IMR-90 (cell line): Measurements from ENCODE around the gene EMX1. TPM values are rescaled to one million over a fixed set of nuclear protein-coding genes. Genes with fewer than 3 reads are reported as not detected.

Experiments
- ATAC-seq: fragments of 200-7000 bp; cut with Tn5 transposase; 2 replicates; pipeline ENCODE4 v1.9.1; 2020; ENCODE audit warnings: low read depth, mild to moderate bottlenecking, moderate library complexity
- BruUV-seq: library from RNA; stranded (reverse); fragments of 400-500 nt; replicated peaks from 2 replicates; lab custom pipeline; 2021; lab: Mats Ljungman, UMichigan
- CTCF ChIA-PET: fragments of 300-600 bp; formaldehyde crosslinking; extraction: SDS; loops from one replicate; lab custom pipeline; 2021; ENCODE audit warnings: antibody characterized with exemption; lab: Yijun Ruan, JAX
- POLR2A ChIA-PET: fragments of 300-600 bp; sonication (Branson Sonifier 250); formaldehyde crosslinking; loops from one replicate; lab custom pipeline; 2022; ENCODE audit warnings: antibody characterized with exemption; ENCODE audit not compliant: unreplicated experiment; lab: Charles Lee
- DNase-seq: peaks from one replicate; pipeline ENCODE4 v3.0.0; 2013
- H2AFZ ChIP-seq: replicated peaks from 2 replicates; pipeline ENCODE3; 2013; ENCODE audit warnings: low read length, mild to moderate bottlenecking; ENCODE audit not compliant: poor library complexity
- H2AK5ac ChIP-seq: 2 replicates; pipeline ENCODE4 v1.6.1; 2013; ENCODE audit warnings: low read depth, low read length, inconsistent platforms
- H2AK9ac ChIP-seq: replicated peaks from 2 replicates; pipeline ENCODE3; 2013; ENCODE audit warnings: mild to moderate bottlenecking, low read depth, low read length, moderate library complexity; ENCODE audit not compliant: poor library complexity
- H2BK120ac ChIP-seq: 2 replicates; pipeline ENCODE4 v1.6.1; 2013; ENCODE audit warnings: low read depth, low read length, inconsistent platforms
- H2BK15ac ChIP-seq: 3 replicates; pipeline ENCODE4 v1.6.1; 2013; ENCODE audit warnings: low read depth, low read length, inconsistent platforms
- H2BK20ac ChIP-seq: 2 replicates; pipeline ENCODE4 v1.6.1; 2013; ENCODE audit warnings: low read depth, mild to moderate bottlenecking, inconsistent platforms, low read length, moderate library complexity
- H2BK5ac ChIP-seq: 2 replicates; pipeline ENCODE4 v1.6.1; 2013; ENCODE audit warnings: mild to moderate bottlenecking, low read depth, low read length, inconsistent platforms; ENCODE audit not compliant: poor library complexity, severe bottlenecking
- H3K14ac ChIP-seq: replicated peaks from 2 replicates; pipeline ENCODE4 v1.6.1; 2013; ENCODE audit warnings: low read depth, low read length, inconsistent platforms
- H3K18ac ChIP-seq: 2 replicates; pipeline ENCODE4 v1.6.1; 2013; ENCODE audit warnings: low read depth, low read length, control low read depth
- H3K23ac ChIP-seq: 2 replicates; pipeline ENCODE4 v1.6.1; 2013; ENCODE audit warnings: low read depth, low read length, inconsistent platforms
- H3K27ac ChIP-seq: 2 replicates; pipeline ENCODE4 v1.5.1; 2013; ENCODE audit warnings: mild to moderate bottlenecking, control low read depth, low read length; ENCODE audit not compliant: insufficient read depth
- H3K27me3 ChIP-seq: 2 replicates; pipeline ENCODE4 v1.6.1; 2013; ENCODE audit warnings: low read length; ENCODE audit not compliant: control insufficient read depth, insufficient read depth
- H3K36me3 ChIP-seq: 2 replicates; pipeline ENCODE4 v1.6.1; 2013; ENCODE audit warnings: low read length, mixed read lengths; ENCODE audit not compliant: control insufficient read depth, insufficient read depth
- H3K4ac ChIP-seq: 2 replicates; pipeline ENCODE4 v1.6.1; 2013; ENCODE audit warnings: low read depth, low read length, inconsistent platforms
- H3K4me1 ChIP-seq: 2 replicates; pipeline ENCODE4 v1.6.1; 2013; ENCODE audit warnings: low read length, mixed read lengths; ENCODE audit not compliant: control insufficient read depth, insufficient read depth
- H3K4me2 ChIP-seq: 2 replicates; pipeline ENCODE4 v1.6.1; 2013; ENCODE audit warnings: low read depth, mild to moderate bottlenecking, control low read depth, low read length, moderate library complexity
- H3K4me3 ChIP-seq: 2 replicates; pipeline ENCODE4 v1.5.1; 2013; ENCODE audit warnings: low read depth, mild to moderate bottlenecking, control low read depth, low read length, moderate library complexity; ENCODE audit not compliant: insufficient read depth
- H3K56ac ChIP-seq: 2 replicates; pipeline ENCODE4 v1.6.1; 2013; ENCODE audit warnings: low read length, inconsistent platforms; ENCODE audit not compliant: insufficient read depth; ENCODE audit errors: extremely low read depth
- H3K79me1 ChIP-seq, 2 experiments: 2 replicates each; pipeline ENCODE4 v1.6.1; 2013; ENCODE audit warnings: low read length in 2 of 2, inconsistent platforms in 1 of 2, low read depth in 1 of 2
- H3K9ac ChIP-seq: 2 replicates; pipeline ENCODE4 v1.6.1; 2013; ENCODE audit warnings: low read depth, low read length, control low read depth
- H3K9me1 ChIP-seq: 2 replicates; pipeline ENCODE4 v1.6.1; 2013; ENCODE audit warnings: low read length, inconsistent platforms; ENCODE audit not compliant: insufficient read depth
- H3K9me3 ChIP-seq: 2 replicates; pipeline ENCODE4 v1.6.1; 2013; ENCODE audit warnings: low read length; ENCODE audit not compliant: control insufficient read depth, insufficient read depth
- H4K20me1 ChIP-seq: 2 replicates; pipeline ENCODE4 v1.6.1; 2013; ENCODE audit warnings: low read length, inconsistent platforms; ENCODE audit not compliant: insufficient read depth
- H4K5ac ChIP-seq: 2 replicates; pipeline ENCODE4 v1.6.1; 2013; ENCODE audit warnings: mild to moderate bottlenecking, low read depth, low read length, control low read depth
- H4K8ac ChIP-seq, 2 experiments: 2 replicates each; pipeline ENCODE4 v1.6.1; 2013; ENCODE audit warnings: low read depth in 2 of 2, low read length in 2 of 2, control low read depth in 1 of 2, inconsistent platforms in 1 of 2
- H4K91ac ChIP-seq: 2 replicates; pipeline ENCODE4 v1.6.1; 2013; ENCODE audit warnings: low read depth, low read length, inconsistent platforms; ENCODE audit not compliant: insufficient read depth
- BHLHE40 ChIP-seq: fragments of 150-350 bp; IDR thresholded peaks from 2 replicates; pipeline ENCODE4 v1.6.1; 2016; ENCODE audit warnings: mild to moderate bottlenecking, low read depth, low read length
- CEBPB ChIP-seq: IDR thresholded peaks from 2 replicates; pipeline ENCODE4 v1.6.1; 2012; ENCODE audit warnings: low read depth, low read length, improper control_type of control experiment
- CHD1 ChIP-seq: IDR thresholded peaks from 2 replicates; pipeline ENCODE4 v1.6.1; 2012; ENCODE audit warnings: low read depth, low read length, improper control_type of control experiment
- CTCF ChIP-seq: conservative IDR thresholded peaks from 2 replicates; pipeline ENCODE4 v1.5.1; 2012; ENCODE audit warnings: mild to moderate bottlenecking, low read depth, low read length, improper control_type of control experiment
- ELK1 ChIP-seq: fragments of 150-350 bp; IDR thresholded peaks from 2 replicates; pipeline ENCODE4 v1.6.1; 2016; ENCODE audit warnings: low read depth, mild to moderate bottlenecking, low read length, moderate library complexity, borderline replicate concordance
- FOS ChIP-seq: fragments of 150-350 bp; IDR thresholded peaks from 2 replicates; pipeline ENCODE4 v1.6.1; 2016; ENCODE audit warnings: low read depth, low read length
- MAFK ChIP-seq: IDR thresholded peaks from 2 replicates; pipeline ENCODE4 v1.6.1; 2012; ENCODE audit warnings: low read depth, low read length, improper control_type of control experiment
- MAZ ChIP-seq: IDR thresholded peaks from 2 replicates; pipeline ENCODE4 v1.6.1; 2012; ENCODE audit warnings: low read depth, mild to moderate bottlenecking, low read length, improper control_type of control experiment, moderate library complexity, borderline replicate concordance
- MXI1 ChIP-seq: IDR thresholded peaks from 2 replicates; pipeline ENCODE4 v1.6.1; 2012; ENCODE audit warnings: low read depth, mild to moderate bottlenecking, low read length, moderate library complexity, borderline replicate concordance
- NFE2L2 ChIP-seq: fragments of 150-350 bp; IDR thresholded peaks from 2 replicates; pipeline ENCODE4 v1.6.1; 2016; ENCODE audit warnings: low read depth, mild to moderate bottlenecking, low read length
- POLR2A ChIP-seq: IDR thresholded peaks from 2 replicates; pipeline ENCODE4 v1.6.1; 2012; ENCODE audit warnings: mild to moderate bottlenecking, low read depth, low read length
- RCOR1 ChIP-seq: IDR thresholded peaks from 2 replicates; pipeline ENCODE4 v1.6.1; 2012; ENCODE audit warnings: mild to moderate bottlenecking, low read length, improper control_type of control experiment; ENCODE audit not compliant: insufficient replicate concordance
- RFX5 ChIP-seq: IDR thresholded peaks from 2 replicates; pipeline ENCODE4 v1.8.0; 2012; ENCODE audit warnings: low read depth, mild to moderate bottlenecking, low read length, moderate library complexity
- USF2 ChIP-seq: fragments of 150-350 bp; IDR thresholded peaks from 2 replicates; pipeline ENCODE4 v1.6.1; 2017; ENCODE audit warnings: mild to moderate bottlenecking, antibody characterized with exemption, low read length, low read depth
- WGBS, 2 experiments: methylation state at CpG; one replicate each; pipeline versions ENCODE4 v1.1.5 to v1.1.7; 2013; ENCODE audit warnings: missing lambda C conversion rate in 2 of 2; ENCODE audit not compliant: insufficient read length in 1 of 2; ENCODE audit errors: extremely low coverage in 2 of 2; 5-methylcytosine and 5-hydroxymethylcytosine counted together
- dilution Hi-C: fragments of 300-500 bp; cut with HindIII; formaldehyde crosslinking; loops from one replicate; pipeline ENCODE4 v1.14.3; 2018; ENCODE audit warnings: low sequenced_read_pairs; ENCODE audit not compliant: unreplicated experiment
- in situ Hi-C: fragments of 300-500 bp; cut with MboI; formaldehyde crosslinking; loops from 3 replicates; pipeline ENCODE4 v1.14.3; 2019; ENCODE audit warnings: low sequenced_read_pairs, inconsistent platforms, mixed read lengths
- intact Hi-C: fragments of 100-400 bp; cut with micrococcal nuclease; formaldehyde crosslinking; loops from 2 replicates; pipeline ENCODE4 v1.10.0; 2022
- polyA plus RNA-seq, 3 experiments: library from polyadenylated mRNA; depleted of rRNA; stranded (reverse); fragments of >200 nt; gene quantifications; 2 replicates each; pipeline ENCODE4 v1.2.3, GENCODE V29; 2012; ENCODE audit warnings: low replicate concordance in 1 of 3
- total RNA-seq: library from RNA; depleted of rRNA; stranded (reverse); fragments of >200 nt; gene quantifications from 2 replicates; pipeline ENCODE4 v1.2.3, GENCODE V29; 2012

EMX1 gene
- total and polyA plus RNA-seq, 2 of the 4 experiments (the other 2 are of a cell fraction), result not detected

- ChIA-PET POLR2A (no interaction called here), CTCF (no interaction called here)
- in situ Hi-C loops, result no loop called here
- DNase-seq (no peak), ATAC-seq (no peak)
- Histone ChIP-seq H3K4me1 (peaks cover 6% of the 10 kb centered on the region), H2AK5ac (no peak overlapping the region), H3K9ac (no peak overlapping the region), H3K4ac (no peak overlapping the region), H2BK15ac (no peak overlapping the region), H4K5ac (no peak overlapping the region), H3K4me2 (no peak overlapping the region), H2BK20ac (no peak overlapping the region), H4K91ac (no peak overlapping the region), H3K36me3 (no peaks in the 10 kb centered on the region), H2BK120ac (no peak overlapping the region), H3K27me3 (peaks cover 31% of the 10 kb centered on the region; the same call in 1 of the 2 replicates), H3K4me3 (no peak overlapping the region), H3K23ac (no peak overlapping the region), H2AFZ (no peak overlapping the region), H4K8ac (no peak overlapping the region), H3K9me1 (peaks cover 15% of the 10 kb centered on the region), H3K79me1 (no peaks in the 10 kb centered on the region), H3K56ac (no peak overlapping the region), H3K9me3 (no peaks in the 10 kb centered on the region), H4K20me1 (0 out of 2 replicates have a peak, but pooled peaks cover 5% of the 10 kb centered on the region), H3K18ac (no peak overlapping the region), H2AK9ac (no peak overlapping the region), H3K27ac (no peak overlapping the region), H3K14ac (no peak overlapping the region), H2BK5ac (no peak overlapping the region)
- TF ChIP-seq ELK1, result no peak
- TF ChIP-seq POLR2A, result no peak
- no peak for TF ChIP-seq CEBPB
- TF ChIP-seq RFX5, result no peak
- no peak for TF ChIP-seq FOS
- TF ChIP-seq CTCF, result no peak
- TF ChIP-seq MAFK, result no peak
- no peak for TF ChIP-seq MXI1
- no peak for TF ChIP-seq NFE2L2
- no peak for TF ChIP-seq USF2
- no peak for TF ChIP-seq RCOR1
- no peak for TF ChIP-seq CHD1
- TF ChIP-seq MAZ, result no peak
- no peak for TF ChIP-seq BHLHE40
- intact Hi-C loops, result no loop called here
- dilution Hi-C loops, result no loop called here
- no CpG with 5 or more reads among the region's 2 CpGs for WGBS, 2 experiments
- BruUV-seq, result no TSS peak
These were observed 18.3 kb downstream of the EMX1 start for GRCh38 chr2:72935611-72935957.
